ENCODE data around the gene ZDHHC15.
"Not testable (repeated sequence)": the region's sequence is repeated elsewhere in the genome, so short reads cannot be mapped to it uniquely, and the experiment has no call there.

ZDHHC15 gene, protein sequence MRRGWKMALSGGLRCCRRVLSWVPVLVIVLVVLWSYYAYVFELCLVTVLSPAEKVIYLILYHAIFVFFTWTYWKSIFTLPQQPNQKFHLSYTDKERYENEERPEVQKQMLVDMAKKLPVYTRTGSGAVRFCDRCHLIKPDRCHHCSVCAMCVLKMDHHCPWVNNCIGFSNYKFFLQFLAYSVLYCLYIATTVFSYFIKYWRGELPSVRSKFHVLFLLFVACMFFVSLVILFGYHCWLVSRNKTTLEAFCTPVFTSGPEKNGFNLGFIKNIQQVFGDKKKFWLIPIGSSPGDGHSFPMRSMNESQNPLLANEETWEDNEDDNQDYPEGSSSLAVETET

DNA sequence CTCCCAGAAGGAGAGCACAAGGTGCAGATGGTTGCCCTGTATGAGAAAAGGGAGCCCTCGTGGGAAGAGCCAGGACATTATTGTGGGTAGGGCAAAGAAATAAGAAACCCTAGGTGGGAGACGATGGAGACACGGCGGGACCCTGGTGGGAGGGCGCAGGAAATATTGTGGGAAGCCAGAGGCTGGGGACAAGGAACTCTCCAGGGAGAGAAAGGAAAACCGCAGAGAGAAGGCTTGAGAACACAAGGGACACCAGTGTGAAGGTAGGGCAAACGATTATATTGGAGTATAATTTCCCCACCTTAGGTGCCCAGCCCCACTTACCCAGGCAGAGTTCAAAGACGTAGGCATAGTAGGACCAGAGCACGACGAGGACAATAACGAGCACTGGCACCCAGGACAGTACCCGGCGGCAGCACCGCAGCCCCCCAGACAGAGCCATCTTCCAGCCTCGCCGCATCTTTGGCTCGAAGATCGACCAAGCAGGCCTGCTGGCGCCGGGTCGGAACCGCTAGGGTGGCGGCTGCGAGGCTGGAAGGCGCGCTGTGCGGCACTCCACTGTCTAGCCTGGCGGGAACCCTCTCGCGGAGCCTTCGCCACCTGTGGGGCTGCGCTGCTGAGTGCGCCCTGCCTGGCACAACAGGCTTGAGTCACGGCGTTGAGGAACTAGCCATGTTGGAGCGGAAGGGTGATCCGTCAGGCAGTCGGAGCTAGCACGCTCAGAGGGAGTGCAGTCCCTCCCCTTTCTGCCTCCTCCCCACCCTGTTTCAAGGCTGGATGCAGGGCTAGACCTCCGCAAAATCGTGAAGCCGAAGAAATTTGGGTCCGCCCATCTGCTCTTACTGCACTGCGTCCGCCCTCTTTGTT lies at the start of gene ZDHHC15:
ZDHHC15 (minus strand) TSS at position 473 of the 867 bp plus-strand sequence; CDS start at position 460, 13 bp downstream.
- peak; percentile 51 to 57 for DNase-seq

- DNase-seq, result not testable (repeated sequence)
Observed at GRCh38 chrX:75560544-75560943, 37.7 kb upstream of the ZDHHC15 start.

DNA sequence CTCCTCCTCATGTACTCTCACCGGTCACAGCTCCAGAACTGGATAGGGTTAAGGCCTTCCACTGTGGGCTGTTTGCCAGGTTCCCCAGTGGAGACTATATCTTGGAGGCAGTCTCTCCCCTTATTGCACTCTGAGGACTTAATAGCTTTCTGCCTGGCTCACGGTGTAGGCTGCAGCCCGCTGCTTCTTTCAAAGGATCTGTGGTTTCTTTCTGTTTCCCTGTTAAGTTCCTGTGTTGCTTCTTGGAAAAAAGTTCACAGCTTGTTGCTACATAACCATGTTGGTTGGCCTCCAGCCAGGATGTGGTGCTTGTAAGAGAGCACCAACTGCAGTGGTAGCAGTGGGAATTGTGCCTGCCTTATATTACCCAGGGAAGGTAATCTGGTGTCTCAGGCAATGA lies 24.9 kb upstream of the ZDHHC15 start:
- no peak for DNase-seq

GRCh38 chrX:75546724-75547511 lies 24.1 kb upstream of the ZDHHC15 start:
- no peak for DNase-seq

GRCh38 chrX:75544786-75545185 lies 21.9 kb upstream of the ZDHHC15 start:
- DNase-seq, result no peak

GRCh38 chrX:75483933-75484332 lies 38.9 kb downstream of the ZDHHC15 start:
- no peak for DNase-seq

GRCh38 chrX:75461780-75462179 lies 61.1 kb downstream of the ZDHHC15 start:
- not testable (repeated sequence) for DNase-seq

GRCh38 chrX:75421688-75422230 lies 101.1 kb downstream of the ZDHHC15 start:
- DNase-seq, result no peak

DNA sequence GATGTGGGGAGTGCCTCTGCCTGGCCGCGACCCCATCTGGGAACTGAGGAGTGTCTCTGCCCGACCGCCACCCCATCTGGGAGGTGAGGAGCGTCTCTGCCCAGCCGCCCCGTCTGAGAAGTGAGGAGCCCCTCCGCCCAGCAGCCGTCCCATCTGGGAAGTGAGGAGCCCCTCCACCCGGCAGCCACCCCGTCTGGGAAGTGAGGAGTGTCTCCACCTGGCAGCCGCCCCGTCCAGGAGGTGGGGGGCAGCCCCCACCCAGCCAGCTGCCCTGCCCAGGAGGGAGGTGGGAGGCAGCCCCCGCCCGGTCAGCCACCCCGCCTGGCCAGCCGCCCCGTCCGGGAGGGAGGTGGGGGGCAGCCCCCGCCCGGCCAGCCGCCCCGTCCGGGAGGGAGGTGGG lies 115.7 kb downstream of the ZDHHC15 start:
- not testable (repeated sequence) for DNase-seq

GRCh38 chrX:75390470-75390869 lies 132.4 kb downstream of the ZDHHC15 start:
- no peak for DNase-seq

- DNase-seq, result no peak
Observed at GRCh38 chrX:75369721-75370120, 153.1 kb downstream of the ZDHHC15 start.

DNA sequence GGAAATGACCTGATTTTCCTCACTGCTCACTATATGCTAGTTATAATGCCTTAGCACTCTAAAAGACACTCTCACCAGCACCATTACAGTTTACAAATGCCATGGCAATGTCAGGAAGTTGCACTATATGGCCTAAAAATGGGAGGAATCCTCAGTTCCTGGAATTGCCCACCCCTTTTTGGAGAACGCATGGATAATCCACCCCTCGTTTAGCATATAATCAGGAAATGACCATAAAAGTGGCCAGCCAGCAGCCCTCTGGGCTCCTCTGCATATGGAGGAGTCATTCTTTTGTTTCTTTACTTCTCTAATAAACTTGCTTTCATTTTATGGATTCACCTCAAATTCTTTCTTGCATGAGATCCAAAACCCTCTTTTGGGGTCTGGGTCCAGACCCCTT lies 156.0 kb downstream of the ZDHHC15 start:
- no peak for DNase-seq

DNA sequence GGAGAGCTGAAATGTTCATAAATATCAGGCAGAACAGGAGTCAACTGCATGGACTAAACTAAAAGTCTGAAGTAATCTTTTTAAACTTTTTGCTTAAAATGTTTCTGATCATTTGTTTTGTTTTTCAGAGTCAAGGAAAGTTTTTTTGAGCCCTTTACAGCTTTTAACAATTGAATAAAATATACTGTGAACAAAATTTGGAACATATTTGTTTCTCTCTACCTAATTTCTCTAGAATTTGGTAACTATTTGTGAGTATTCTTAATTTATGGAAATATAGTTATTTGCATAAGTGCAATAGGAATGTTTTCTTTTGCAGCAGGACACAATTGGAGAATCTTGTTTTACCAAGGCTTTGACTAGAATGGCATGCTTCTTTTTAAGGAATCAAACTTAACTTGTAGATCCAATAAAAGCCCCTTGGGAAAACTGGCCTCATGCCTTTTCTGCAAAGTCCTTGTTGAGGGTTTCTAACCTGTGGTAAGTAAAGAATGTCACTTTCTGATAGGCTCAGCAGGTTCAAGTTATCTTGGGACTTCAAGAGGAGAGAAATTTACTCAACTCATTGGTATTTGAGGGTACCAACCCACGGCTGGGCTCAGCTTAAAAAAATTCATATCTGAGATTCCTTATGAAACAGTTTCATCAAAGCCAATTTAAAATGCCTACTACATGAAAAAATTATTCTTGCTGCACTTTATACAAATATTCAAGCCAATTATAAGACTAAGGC lies 157.4 kb downstream of the ZDHHC15 start:
- no peak for DNase-seq

DNA sequence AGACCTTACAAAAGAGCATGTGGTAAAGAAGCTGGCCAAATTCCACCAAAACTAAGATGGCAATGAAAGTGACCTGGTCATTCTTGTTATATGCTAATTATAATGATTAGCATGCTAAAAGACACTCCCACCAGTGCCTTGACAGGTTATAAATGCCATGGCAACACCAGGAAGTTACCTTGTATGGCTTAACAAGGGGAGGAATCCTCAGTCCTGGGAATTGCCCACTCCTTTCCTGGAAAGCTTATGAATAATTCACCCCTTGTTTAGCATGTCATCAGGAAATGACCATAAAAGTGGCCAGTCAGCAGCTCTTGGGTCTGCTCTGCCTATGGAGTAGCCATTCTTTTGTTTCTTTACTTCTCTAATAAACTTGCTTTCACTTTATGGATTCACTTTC lies 161.0 kb downstream of the ZDHHC15 start:
- no peak for DNase-seq

GRCh38 chrX:75348601-75349000 lies 174.2 kb downstream of the ZDHHC15 start:
- not testable (repeated sequence) for DNase-seq

- no peak for DNase-seq
Observed at GRCh38 chrX:75337525-75337924, 185.3 kb downstream of the ZDHHC15 start.

DNA sequence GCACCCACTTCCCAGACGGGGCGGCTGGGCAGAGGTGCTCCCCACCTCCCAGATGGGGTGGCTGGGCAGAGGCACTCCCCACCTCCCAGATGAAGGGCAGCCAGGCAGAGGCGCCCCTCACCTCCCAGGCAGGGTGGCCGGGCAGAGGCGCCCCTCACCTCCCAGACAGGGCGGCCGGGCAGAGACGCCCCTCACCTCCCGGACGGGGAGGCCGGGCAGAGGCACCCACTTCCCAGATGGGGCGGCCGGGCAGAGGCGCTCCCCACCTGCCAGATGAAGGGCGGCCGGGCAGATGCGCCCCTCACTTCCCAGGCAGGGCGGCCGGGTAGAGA lies 187.7 kb downstream of the ZDHHC15 start:
- DNase-seq, result no peak

DNA sequence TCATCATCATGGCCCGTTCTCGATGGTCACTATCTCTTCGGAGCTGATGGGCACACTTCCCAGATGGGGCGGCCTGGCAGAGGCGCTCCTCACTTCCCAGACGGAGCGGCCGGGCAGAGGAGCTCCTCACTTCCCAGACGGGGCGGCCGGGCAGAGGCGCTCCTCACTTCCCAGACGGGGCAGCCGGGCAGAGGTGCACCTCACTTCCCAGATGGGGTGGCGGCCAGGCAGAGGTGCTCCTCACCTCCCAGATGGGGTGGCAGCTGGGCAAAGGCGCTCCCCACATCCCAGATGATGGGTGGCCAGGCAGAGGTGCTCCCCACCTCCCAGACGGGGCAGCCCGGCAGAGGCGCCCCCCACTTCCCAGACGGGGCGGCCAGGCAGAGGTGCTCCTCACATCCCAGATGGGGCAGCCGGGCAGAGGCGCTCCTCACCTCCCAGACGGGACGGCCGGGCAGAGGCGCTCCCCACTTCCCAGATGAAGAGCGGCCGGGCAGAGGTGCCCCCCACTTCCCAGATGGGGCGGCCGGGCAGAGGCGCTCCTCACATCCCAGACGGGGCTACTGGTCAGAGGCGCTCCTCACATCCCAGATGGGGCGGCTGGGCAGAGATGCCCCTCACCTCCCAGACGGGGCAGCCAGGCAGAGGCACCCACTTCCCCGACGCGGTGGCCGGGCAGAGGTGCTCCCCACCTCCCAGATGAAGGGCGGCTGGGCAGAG lies 188.3 kb downstream of the ZDHHC15 start:
- DNase-seq, result not testable (repeated sequence)

DNA sequence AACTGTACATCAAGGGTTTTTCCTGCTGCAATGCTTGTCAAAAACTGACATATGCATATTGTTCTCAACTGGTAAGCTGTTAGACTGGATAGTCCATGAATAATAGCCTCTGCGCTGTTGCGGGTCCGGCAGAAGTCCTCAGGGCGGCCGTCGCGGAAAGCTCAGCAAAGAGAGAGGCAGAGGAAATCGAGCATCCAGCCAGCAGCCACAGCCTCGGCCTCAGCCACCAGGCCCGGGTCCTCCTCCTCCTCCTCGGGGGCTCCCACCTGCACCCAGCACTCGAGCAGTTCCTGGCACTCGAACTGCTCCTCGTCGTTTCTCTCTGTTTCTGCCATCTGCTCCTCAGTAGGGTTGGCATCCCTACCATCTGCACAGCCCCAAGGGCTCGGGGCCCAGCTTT lies 195.2 kb downstream of the ZDHHC15 start:
- DNase-seq, result no peak

All from stimulated activated CD4-positive, alpha-beta T cell treated with anti-CD3 and anti-CD28 coated beads, Interleukin-2, amount 100 ng/mL, for 24 hours (primary cell).